NCI-H526 (cell line): Measurements from ENCODE around the gene SPACA6.
A peak's percentile ranks its signal among the peaks of the same experiment; 100 is the strongest.

Experiments
- DNase-seq, 2 experiments: peaks; one replicate each; lab custom pipeline; 2025; lab: John Stamatoyannopoulos, UW

The SPACA6 gene

GRCh38 chr19:51689751-51690453 lies 3.2 kb upstream of the SPACA6 start:
- peak in 1 of 2 experiments; percentile 48 for DNase-seq

- peak; percentile 62 to 81 for DNase-seq
These were observed 2.6 kb upstream of the SPACA6 start for GRCh38 chr19:51690454-51691073.

GRCh38 chr19:51691074-51691583 lies 2.0 kb upstream of the SPACA6 start:
- peak; percentile 62 to 64 for DNase-seq

GRCh38 chr19:51691584-51692428 lies 1.3 kb upstream of the SPACA6 start:
- DNase-seq, result peak in 1 of 2 experiments; percentile 34

GRCh38 chr19:51692468-51692867 lies 662 bp upstream of the SPACA6 start:
- no peak for DNase-seq

GRCh38 chr19:51693819-51694218 lies 689 bp downstream of the SPACA6 start:
- no peak for DNase-seq

- DNase-seq, result no peak
These were observed 1.4 kb downstream of the SPACA6 start for GRCh38 chr19:51694318-51695085.

- DNase-seq, result no peak
These were observed 2.0 kb downstream of the SPACA6 start for GRCh38 chr19:51695088-51695487.

- DNase-seq, result no peak
These were observed 2.7 kb downstream of the SPACA6 start for GRCh38 chr19:51695702-51696315.

GRCh38 chr19:51696606-51697005 lies 3.5 kb downstream of the SPACA6 start:
- DNase-seq, result no peak

GRCh38 chr19:51697169-51697776 lies 4.1 kb downstream of the SPACA6 start:
- DNase-seq, result no peak

- no peak for DNase-seq
These were observed 5.2 kb downstream of the SPACA6 start for GRCh38 chr19:51698296-51698695.

GRCh38 chr19:51699170-51699569 lies 6.0 kb downstream of the SPACA6 start:
- no peak for DNase-seq

GRCh38 chr19:51701468-51702100 lies 8.5 kb downstream of the SPACA6 start:
- DNase-seq, result no peak

GRCh38 chr19:51702103-51702824 lies 9.1 kb downstream of the SPACA6 start:
- DNase-seq, result peak; percentile 55 to 84

- peak in 1 of 2 experiments; percentile 55 for DNase-seq
These were observed 9.9 kb downstream of the SPACA6 start for GRCh38 chr19:51702825-51703574.

GRCh38 chr19:51703575-51704515 lies 10.7 kb downstream of the SPACA6 start:
- peak; percentile 91 to 98 for DNase-seq

GRCh38 chr19:51704626-51705025 lies 11.5 kb downstream of the SPACA6 start:
- DNase-seq, result no peak
